GM23338 (cell line): ENCODE data around the gene PFKFB1. TPM values are rescaled to one million over a fixed set of nuclear protein-coding genes. Genes with fewer than 3 reads are reported as not detected.

Experiments
- ATAC-seq: fragments of 200-7000 bp; cut with Tn5 transposase; 3 replicates; pipeline ENCODE4 v1.9.1; 2020
- DNase-seq: peaks from one replicate; pipeline ENCODE4 v3.0.0-alpha.2; 2015; ENCODE audit warnings: low spot score
- H2AFZ ChIP-seq: fragments of 200-600 bp; sonication (generic); 2 replicates; pipeline ENCODE4 v1.8.0; 2016; ENCODE audit warnings: antibody characterized with exemption, mild to moderate bottlenecking, moderate library complexity
- H3F3A ChIP-seq: fragments of 200-600 bp; sonication (generic); replicated peaks from 2 replicates; pipeline ENCODE4 v1.8.0; 2017; ENCODE audit warnings: antibody characterized with exemption, mixed run types, low read depth
- H3K27ac ChIP-seq: fragments of 200-600 bp; sonication (generic); 2 replicates; pipeline ENCODE4 v1.6.1; 2016; ENCODE audit warnings: low read depth
- H3K27me3 ChIP-seq: fragments of 200-600 bp; sonication (generic); 2 replicates; pipeline ENCODE4 v1.8.0; 2016; ENCODE audit warnings: mild to moderate bottlenecking, mixed run types, moderate library complexity; ENCODE audit not compliant: insufficient read depth
- H3K36me3 ChIP-seq: fragments of 200-600 bp; sonication (generic); 2 replicates; pipeline ENCODE4 v1.8.0; 2016; ENCODE audit warnings: mild to moderate bottlenecking; ENCODE audit not compliant: insufficient read depth
- H3K4me1 ChIP-seq: fragments of 200-600 bp; sonication (generic); 2 replicates; pipeline ENCODE4 v1.8.0; 2016; ENCODE audit warnings: mild to moderate bottlenecking, moderate library complexity; ENCODE audit not compliant: insufficient read depth
- H3K4me2 ChIP-seq: fragments of 200-600 bp; sonication (generic); 2 replicates; pipeline ENCODE4 v1.7.1; 2017; ENCODE audit warnings: mixed run types
- H3K4me3 ChIP-seq: fragments of 200-600 bp; sonication (generic); 2 replicates; pipeline ENCODE4 v1.6.1; 2016; ENCODE audit warnings: mixed run types
- H3K79me2 ChIP-seq: fragments of 200-600 bp; sonication (generic); replicated peaks from 2 replicates; pipeline ENCODE4 v1.8.0; 2017; ENCODE audit warnings: mild to moderate bottlenecking; ENCODE audit not compliant: insufficient read depth
- H3K9me2 ChIP-seq: fragments of 200-600 bp; sonication (generic); 2 replicates; pipeline ENCODE4 v1.8.0; 2017; ENCODE audit not compliant: insufficient read depth
- H4K20me1 ChIP-seq: fragments of 200-600 bp; sonication (generic); replicated peaks from 2 replicates; pipeline ENCODE4 v1.8.0; 2017; ENCODE audit warnings: mild to moderate bottlenecking; ENCODE audit not compliant: insufficient read depth
- H3K27ac Mint-ChIP-seq: 2 replicates; pipeline ENCODE4 v1.8.0; 2020; ENCODE audit warnings: inconsistent platforms, mild to moderate bottlenecking, moderate library complexity, mixed read lengths
- H3K27me3 Mint-ChIP-seq: 3 replicates; pipeline ENCODE4 v1.8.0; 2022; ENCODE audit warnings: low read depth, mild to moderate bottlenecking, moderate library complexity, mixed read lengths, inconsistent platforms; ENCODE audit not compliant: insufficient read depth, poor library complexity
- H3K36me3 Mint-ChIP-seq: 3 replicates; pipeline ENCODE4 v1.8.0; 2021; ENCODE audit warnings: low read depth, mild to moderate bottlenecking, inconsistent platforms, moderate library complexity, mixed read lengths
- H3K4me1 Mint-ChIP-seq: 3 replicates; pipeline ENCODE4 v1.8.0; 2020; ENCODE audit warnings: mild to moderate bottlenecking, inconsistent platforms, mixed read lengths
- H3K4me3 Mint-ChIP-seq: 3 replicates; pipeline ENCODE4 v1.8.0; 2021; ENCODE audit warnings: moderate library complexity, mild to moderate bottlenecking, inconsistent platforms, mixed read lengths
- H3K9me3 Mint-ChIP-seq: 3 replicates; pipeline ENCODE4 v1.8.0; 2020; ENCODE audit warnings: moderate library complexity, mild to moderate bottlenecking, inconsistent platforms, mixed read lengths
- CREB1 ChIP-seq: fragments of 250-450 bp; sonication (Bioruptor Pico); IDR thresholded peaks from 2 replicates; pipeline ENCODE4 v1.5.0; 2020; ENCODE audit warnings: low read depth, mild to moderate bottlenecking, moderate library complexity
- CTCF ChIP-seq, 2 experiments: fragments of 200-600 bp in 1 of 2; sonication (generic) in 1 of 2; conservative IDR thresholded peaks; 2 replicates each; pipeline versions ENCODE4 v1.5.1 to v1.6.1; 2016 to 2017; ENCODE audit warnings: antibody characterized with exemption in 2 of 2, low read depth in 2 of 2, mild to moderate bottlenecking in 2 of 2, moderate library complexity in 1 of 2
- ETS1 ChIP-seq: IDR thresholded peaks from 2 replicates; pipeline ENCODE4 v1.6.1; 2016; ENCODE audit warnings: antibody characterized with exemption
- EZH2 ChIP-seq: fragments of 200-600 bp; sonication (generic); IDR thresholded peaks from one replicate; pipeline ENCODE4 v1.8.0; 2017; ENCODE audit warnings: antibody characterized with exemption, mild to moderate bottlenecking, low read depth; ENCODE audit not compliant: unreplicated experiment
- EZH2phosphoT487 ChIP-seq: fragments of 200-600 bp; sonication (generic); IDR thresholded peaks from one replicate; pipeline ENCODE4 v1.8.1; 2018; ENCODE audit warnings: antibody characterized with exemption; ENCODE audit not compliant: unreplicated experiment
- JUNB ChIP-seq: IDR thresholded peaks from one replicate; pipeline ENCODE4 v1.6.1; 2016; ENCODE audit warnings: antibody characterized with exemption; ENCODE audit not compliant: unreplicated experiment
- NANOG ChIP-seq: IDR thresholded peaks from 2 replicates; pipeline ENCODE4 v1.6.1; 2016; ENCODE audit warnings: antibody characterized with exemption, borderline replicate concordance
- POLR2AphosphoS5 ChIP-seq: IDR thresholded peaks from 2 replicates; pipeline ENCODE4 v1.6.1; 2016; ENCODE audit warnings: antibody characterized with exemption, low read depth
- REST ChIP-seq: IDR thresholded peaks from one replicate; pipeline ENCODE4 v1.6.1; 2018; ENCODE audit warnings: antibody characterized with exemption; ENCODE audit not compliant: unreplicated experiment
- STAT1 ChIP-seq: IDR thresholded peaks from one replicate; pipeline ENCODE4 v1.6.1; 2016; ENCODE audit warnings: antibody characterized with exemption; ENCODE audit not compliant: unreplicated experiment
- ZNF114 ChIP-seq: fragments of 250-450 bp; sonication (Bioruptor Pico); IDR thresholded peaks from 2 replicates; pipeline ENCODE4 v1.5.0; 2020; ENCODE audit warnings: mild to moderate bottlenecking, moderate library complexity
- ZNF331 ChIP-seq: fragments of 250-450 bp; sonication (Bioruptor Pico); IDR thresholded peaks from 2 replicates; pipeline ENCODE4 v1.5.0; 2020; ENCODE audit warnings: low read depth, mild to moderate bottlenecking, moderate library complexity
- ZNF462 ChIP-seq: fragments of 250-450 bp; sonication (Bioruptor Pico); IDR thresholded peaks from 2 replicates; pipeline ENCODE4 v1.5.0; 2020; ENCODE audit warnings: mild to moderate bottlenecking, moderate library complexity
- polyA plus RNA-seq: library from polyadenylated mRNA; unstranded; fragments of >200 nt; fragmentation: Nextera tagmentation; extraction: Ambion mirVana; gene quantifications from 2 replicates; pipeline ENCODE4 v1.2.1, GENCODE V29; 2016
- total RNA-seq: library from RNA; depleted of rRNA; stranded (reverse); fragments of >200 nt; shearing (Covaris generic); gene quantifications from 2 replicates; pipeline ENCODE4 v1.2.3, GENCODE V29; 2014

The PFKFB1 gene
- total and polyA plus RNA-seq, 2 experiments from 2014 or later = not detected

GRCh38 chrX:54994668-54995351 is 822 bp upstream of the PFKFB1 start:
- Mint-ChIP-seq H3K9me3 (no peaks in the 10 kb centered on the region), H3K27ac (no peak overlapping the region), H3K36me3 (no peaks in the 10 kb centered on the region), H3K27me3 (peaks cover 4% of the 10 kb centered on the region), H3K4me3 (no peak overlapping the region), H3K4me1 (no peaks in the 10 kb centered on the region)
- H3K4me1 ChIP-seq = no peaks in the 10 kb centered on the region
- no peaks in the 10 kb centered on the region for H3K9me2 ChIP-seq
- no peaks in the 10 kb centered on the region for H4K20me1 ChIP-seq
- H2AFZ ChIP-seq = no peak overlapping the region
- no peaks in the 10 kb centered on the region for H3F3A ChIP-seq
- H3K27ac ChIP-seq = no peak overlapping the region
- ATAC-seq (no peak), DNase-seq (no peak)
- no peaks in the 10 kb centered on the region for H3K36me3 ChIP-seq
- TF ChIP-seq ZNF114 (no peak), ETS1 (no peak), ZNF462 (no peak), JUNB (no peak), EZH2phosphoT487 (no peak), EZH2 (no peak), POLR2AphosphoS5 (no peak), STAT1 (no peak), NANOG (no peak), REST (no peak), ZNF331 (CRISPR knock-in tag) (no peak), CTCF (conservative IDR thresholded peaks at IDR 0.05; ENCODE audit: low read depth in 2 of 2) (no peak), CREB1 (CRISPR knock-in tag) (no peak)
- H3K4me2 ChIP-seq = no peak overlapping the region
- no peak overlapping the region for H3K4me3 ChIP-seq
- no peaks in the 10 kb centered on the region for H3K79me2 ChIP-seq
- H3K27me3 ChIP-seq = no peaks in the 10 kb centered on the region
